H1 (cell line): Measurements from ENCODE around the gene MGAT5. TPM values are rescaled to one million over a fixed set of nuclear protein-coding genes. Genes with fewer than 3 reads are reported as not detected.

Source experiments
- CTBP2 ChIP-seq: IDR thresholded peaks from 2 replicates; pipeline ENCODE4 v1.7.0; 2011; ENCODE audit warnings: borderline replicate concordance, mild to moderate bottlenecking, moderate library complexity, mixed read lengths, low read length; ENCODE audit not compliant: insufficient read depth, insufficient read length
- JUND ChIP-seq: IDR thresholded peaks from 2 replicates; pipeline ENCODE4 v1.6.1; 2011; ENCODE audit warnings: mild to moderate bottlenecking, improper control_type of control experiment, low read length
- MAX ChIP-seq: IDR thresholded peaks from 2 replicates; pipeline ENCODE4 v1.6.1; 2012; ENCODE audit warnings: inconsistent platforms
- RNF2 ChIP-seq: fragments of 200-900, 300-1000 bp; sonication (generic); IDR thresholded peaks from 2 replicates; pipeline ENCODE4 v1.7.1; 2016; ENCODE audit warnings: borderline replicate concordance, low read depth, mild to moderate bottlenecking, antibody characterized with exemption, low read length; ENCODE audit not compliant: poor library complexity, severe bottlenecking; ENCODE audit errors: missing control alignments
- polyA plus RNA-seq, 7 experiments: library from polyadenylated mRNA; depleted of rRNA in 3 of 7; stranded (reverse) in 5 of 7; unstranded in 2 of 7; fragments of >200 nt in 5 of 7; fragments of 200-250 nt in 2 of 7; gene quantifications; 1 replicate in 5 of 7; 2 replicates in 1 of 7; 4 replicates in 1 of 7; pipeline versions ENCODE4 v1.2.1 to v1.2.3, GENCODE V29; 2011 to 2013; ENCODE audit warnings: missing spikeins in 2 of 7, mixed read lengths in 2 of 7
- total RNA-seq: library from RNA; stranded (reverse); fragmentation: NEBNext Ultra II Directional; extraction: Animal tissue kit (Norgen Biotek cat#: 25700); gene quantifications from 2 replicates; pipeline ENCODE4 v1.2.1, GENCODE V29; 2021

The MGAT5 gene
- total and polyA plus RNA-seq, 2 of the 8 experiments (the other 6 are each of a cell fraction or from before 2014, with no cell fraction given): 11.2 to 49.2 TPM

GRCh38 chr2:134218414-134218813 is 35.5 kb upstream of the MGAT5 start (continued):
- no peak for TF ChIP-seq CTBP2
- no peak for TF ChIP-seq MAX
- TF ChIP-seq RNF2: no peak
- TF ChIP-seq JUND: no peak
